H1 (cell line): ENCODE results near the gene KCNH4. TPM values are rescaled to one million over a fixed set of nuclear protein-coding genes. Genes with fewer than 3 reads are reported as not detected.
A peak's percentile ranks its signal among the peaks of the same experiment; 100 is the strongest.

ENCODE experiments used
- CTCF ChIA-PET: fragments of 300-600 bp; sonication (Branson Sonifier 250); formaldehyde crosslinking; loops from one replicate; lab custom pipeline; 2021; ENCODE audit not compliant: partially characterized antibody; lab: Charles Lee
- POLR2A ChIA-PET: fragments of 300-600 bp; sonication (Branson Sonifier 250); formaldehyde crosslinking; loops from one replicate; lab custom pipeline; 2021; ENCODE audit warnings: inconsistent platforms; ENCODE audit not compliant: partially characterized antibody; lab: Charles Lee
- DNase-seq, 2 experiments: peaks; one replicate each; pipeline versions ENCODE4 v3.0.0 to v3.0.0-alpha.2; 2010 to 2022; ENCODE audit warnings: low spot score in 2 of 2, low read depth in 1 of 2, mixed read lengths in 1 of 2
- FAIRE-seq: peaks from 2 replicates; lab custom pipeline; 2011; peaks lifted over from hg19 to GRCh38; lab: Jason Lieb, UNC
- H2AFZ ChIP-seq: 2 replicates; pipeline ENCODE4 v1.8.1; 2012; ENCODE audit warnings: low read length, inconsistent platforms
- H2AK5ac ChIP-seq: 2 replicates; pipeline ENCODE4 v1.6.1; 2013; ENCODE audit warnings: low read depth, low read length
- H2BK120ac ChIP-seq: replicated peaks from 2 replicates; pipeline ENCODE3; 2013; ENCODE audit warnings: low read depth, low read length, inconsistent platforms
- H2BK12ac ChIP-seq: 2 replicates; pipeline ENCODE4 v1.6.1; 2013; ENCODE audit warnings: low read depth, low read length
- H2BK15ac ChIP-seq: 2 replicates; pipeline ENCODE4 v1.6.1; 2013; ENCODE audit warnings: low read length
- H2BK20ac ChIP-seq: 2 replicates; pipeline ENCODE4 v1.6.1; 2013; ENCODE audit warnings: low read length
- H2BK5ac ChIP-seq: 2 replicates; pipeline ENCODE4 v1.6.1; 2013; ENCODE audit warnings: low read depth, low read length
- H3K14ac ChIP-seq: 2 replicates; pipeline ENCODE4 v1.6.1; 2013; ENCODE audit warnings: inconsistent platforms; ENCODE audit not compliant: insufficient read length
- H3K18ac ChIP-seq: 2 replicates; pipeline ENCODE4 v1.6.1; 2013; ENCODE audit warnings: low read length; ENCODE audit errors: extremely low read depth
- H3K23ac ChIP-seq: 2 replicates; pipeline ENCODE4 v1.6.1; 2013; ENCODE audit warnings: inconsistent platforms; ENCODE audit not compliant: insufficient read length
- H3K23me2 ChIP-seq: 2 replicates; pipeline ENCODE4 v1.6.1; 2013; ENCODE audit warnings: low read depth, low read length
- H3K27ac ChIP-seq: 2 replicates; pipeline ENCODE4 v1.6.1; 2011; ENCODE audit warnings: low read depth, low read length, inconsistent platforms
- H3K27me3 ChIP-seq, 4 experiments: replicated peaks in 1 of 4; 1 replicate in 1 of 4; 2 replicates in 3 of 4; pipeline versions ENCODE4 v1.6.1 to v1.8.1; 2011 to 2013; ENCODE audit warnings: low read length in 3 of 4, mild to moderate bottlenecking in 3 of 4, inconsistent platforms in 2 of 4, mixed read lengths in 2 of 4, moderate library complexity in 1 of 4; ENCODE audit not compliant: control insufficient read depth in 3 of 4, insufficient read depth in 3 of 4; ENCODE audit errors: extremely low read depth in 1 of 4
- H3K36me3 ChIP-seq, 4 experiments: 2 replicates each; pipeline versions ENCODE4 v1.6.1 to v1.8.1; 2011 to 2013; ENCODE audit warnings: mild to moderate bottlenecking in 4 of 4, low read length in 3 of 4, moderate library complexity in 2 of 4, control low read depth in 1 of 4, inconsistent platforms in 1 of 4; ENCODE audit not compliant: insufficient read depth in 4 of 4, control insufficient read depth in 2 of 4
- H3K4ac ChIP-seq: replicated peaks from 2 replicates; pipeline ENCODE3; 2013; ENCODE audit warnings: low read length, low read depth, mixed read lengths, inconsistent platforms; ENCODE audit not compliant: insufficient read length
- H3K4me1 ChIP-seq, 4 experiments: replicated peaks in 1 of 4; 1 replicate in 1 of 4; 2 replicates in 3 of 4; pipeline versions ENCODE4 v1.6.1 to v1.8.1; 2011 to 2013; ENCODE audit warnings: low read length in 3 of 4, inconsistent platforms in 2 of 4, mixed read lengths in 1 of 4; ENCODE audit not compliant: insufficient read depth in 4 of 4, control insufficient read depth in 3 of 4
- H3K4me2 ChIP-seq, 2 experiments: 2 replicates each; pipeline versions ENCODE4 v1.6.1 to v1.8.1; 2011 to 2013; ENCODE audit warnings: low read depth in 2 of 2, low read length in 2 of 2, control low read depth in 1 of 2, inconsistent platforms in 1 of 2, mild to moderate bottlenecking in 1 of 2; ENCODE audit not compliant: insufficient read depth in 1 of 2
- H3K4me3 ChIP-seq, 4 experiments: fragments of 200-600, 300-600 bp in 1 of 4; sonication (generic), shearing (Covaris generic), sonication (Bioruptor Twin) in 1 of 4; 2 replicates each; pipeline versions ENCODE4 v1.5.1 to v1.8.1; 2011 to 2016; ENCODE audit warnings: low read length in 4 of 4, low read depth in 3 of 4, control low read depth in 2 of 4, inconsistent platforms in 2 of 4, mild to moderate bottlenecking in 2 of 4, mixed read lengths in 1 of 4, moderate library complexity in 1 of 4; ENCODE audit not compliant: insufficient read depth in 2 of 4; ENCODE audit errors: extremely low read depth in 1 of 4
- H3K56ac ChIP-seq: replicated peaks from 2 replicates; pipeline ENCODE3; 2013; ENCODE audit warnings: low read depth, mild to moderate bottlenecking, mixed read lengths, low read length, inconsistent platforms; ENCODE audit not compliant: insufficient read length
- H3K79me1 ChIP-seq: 2 replicates; pipeline ENCODE4 v1.6.1; 2013; ENCODE audit warnings: low read depth, low read length, control low read depth
- H3K79me2 ChIP-seq, 2 experiments: 2 replicates each; pipeline versions ENCODE4 v1.6.1 to v1.8.1; 2012 to 2013; ENCODE audit warnings: low read length in 2 of 2, mild to moderate bottlenecking in 2 of 2, inconsistent platforms in 1 of 2; ENCODE audit not compliant: insufficient read depth in 2 of 2, control insufficient read depth in 1 of 2
- H3K9ac ChIP-seq, 4 experiments: replicated peaks in 1 of 4; 1 replicate in 1 of 4; 2 replicates in 3 of 4; pipeline versions ENCODE4 v1.6.1 to v1.8.1; 2011 to 2013; ENCODE audit warnings: low read depth in 3 of 4, low read length in 3 of 4, control low read depth in 2 of 4, mild to moderate bottlenecking in 2 of 4, moderate library complexity in 2 of 4, inconsistent platforms in 1 of 4; ENCODE audit errors: extremely low read depth in 1 of 4
- H3K9me3 ChIP-seq, 2 experiments: 2 replicates each; pipeline versions ENCODE4 v1.6.1 to v1.8.1; 2012 to 2013; ENCODE audit warnings: mild to moderate bottlenecking in 2 of 2, moderate library complexity in 2 of 2, control low read depth in 1 of 2, inconsistent platforms in 1 of 2, low read depth in 1 of 2, low read length in 1 of 2, mixed read lengths in 1 of 2; ENCODE audit not compliant: insufficient read depth in 2 of 2
- H4K20me1 ChIP-seq, 2 experiments: replicated peaks in 1 of 2; 2 replicates each; pipeline versions ENCODE3 to v1.8.1; 2011 to 2013; ENCODE audit warnings: inconsistent platforms in 2 of 2, low read length in 2 of 2, mild to moderate bottlenecking in 1 of 2; ENCODE audit not compliant: insufficient read depth in 2 of 2, control insufficient read depth in 1 of 2
- H4K5ac ChIP-seq: 2 replicates; pipeline ENCODE4 v1.6.1; 2013; ENCODE audit warnings: low read length, low read depth, mixed read lengths, inconsistent platforms; ENCODE audit not compliant: insufficient read length
- H4K8ac ChIP-seq: 2 replicates; pipeline ENCODE4 v1.8.0; 2013; ENCODE audit warnings: mild to moderate bottlenecking, moderate library complexity, low read length, inconsistent platforms; ENCODE audit not compliant: insufficient read depth; ENCODE audit errors: extremely low read depth
- H4K91ac ChIP-seq: replicated peaks from 2 replicates; pipeline ENCODE3; 2013; ENCODE audit warnings: low read length, mixed read lengths, inconsistent platforms; ENCODE audit not compliant: insufficient read length
- WGBS, 2 experiments: shearing (Covaris generic) in 1 of 2; methylation state at CpG; one replicate each; pipeline versions ENCODE4 v1.1.6 to v1.1.7; 2013 to 2015; ENCODE audit warnings: low lambda C conversion rate in 2 of 2, mixed read lengths in 2 of 2, inconsistent platforms in 1 of 2, low coverage in 1 of 2, missing lambda C conversion rate in 1 of 2; ENCODE audit not compliant: insufficient replicate concordance in 2 of 2, insufficient coverage in 1 of 2, insufficient read length in 1 of 2; ENCODE audit errors: extremely low coverage in 1 of 2, missing lambda C conversion rate in 1 of 2; 5-methylcytosine and 5-hydroxymethylcytosine counted together
- polyA plus RNA-seq, 7 experiments: library from polyadenylated mRNA; depleted of rRNA in 3 of 7; stranded (reverse) in 5 of 7; unstranded in 2 of 7; fragments of >200 nt in 5 of 7; fragments of 200-250 nt in 2 of 7; gene quantifications; 1 replicate in 5 of 7; 2 replicates in 1 of 7; 4 replicates in 1 of 7; pipeline versions ENCODE4 v1.2.1 to v1.2.3, GENCODE V29; 2011 to 2013; ENCODE audit warnings: missing spikeins in 2 of 7, mixed read lengths in 2 of 7
- total RNA-seq: library from RNA; stranded (reverse); fragmentation: NEBNext Ultra II Directional; extraction: Animal tissue kit (Norgen Biotek cat#: 25700); gene quantifications from 2 replicates; pipeline ENCODE4 v1.2.1, GENCODE V29; 2021

Gene KCNH4
- total and polyA plus RNA-seq, 2 of the 8 experiments (the other 6 are each of a cell fraction or from before 2014, with no cell fraction given): 0.44 to 0.47 TPM

DNA sequence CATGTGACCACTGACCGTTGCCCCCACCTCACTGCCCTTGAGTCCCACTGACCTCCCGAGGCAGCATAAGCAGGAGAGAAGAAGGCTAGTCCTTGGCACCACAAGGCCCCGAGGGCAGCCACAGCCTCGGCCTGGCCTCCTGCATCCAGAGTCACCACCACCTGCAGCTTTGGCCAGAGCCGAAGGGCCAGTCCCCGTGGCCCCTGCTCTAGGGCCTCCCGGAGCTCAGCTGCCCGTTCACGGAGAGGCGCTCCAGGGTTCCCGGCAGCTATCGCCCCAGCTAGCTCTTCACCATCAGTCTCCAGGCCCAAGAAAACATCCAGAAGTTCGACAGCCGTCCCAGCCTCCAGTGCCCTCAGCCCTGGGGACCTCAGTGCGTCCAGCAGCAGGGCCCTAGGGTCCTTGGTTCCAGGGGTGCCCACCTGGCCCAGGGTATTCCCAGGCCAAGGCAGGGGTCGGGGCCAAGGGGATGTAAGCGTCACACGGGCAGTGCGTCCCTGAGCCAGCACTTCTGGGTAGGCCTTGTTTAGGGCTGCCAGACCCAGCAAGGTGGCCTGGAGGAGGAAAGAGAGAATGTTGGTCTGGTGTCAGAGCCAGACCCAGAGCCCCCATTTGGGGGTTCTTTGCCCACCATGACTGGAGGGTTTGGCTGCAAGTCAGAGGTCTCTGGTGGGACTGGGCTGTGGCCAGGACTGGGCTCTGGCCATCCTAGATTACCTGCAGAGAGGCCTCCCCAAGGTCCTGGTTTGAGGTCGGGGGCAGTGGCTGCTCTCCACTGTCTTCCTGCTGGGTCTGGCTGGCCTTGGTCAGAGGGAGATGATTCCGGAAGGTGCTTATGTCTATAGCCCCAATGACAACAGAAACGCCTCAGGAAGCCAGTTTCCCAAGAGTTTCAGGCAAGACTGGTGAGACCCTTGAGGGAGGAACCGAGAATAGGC is 11.5 kb upstream of the KCNH4 start:
- peaks cover 0 to 1% of the 10 kb centered on the region in 2 experiments for H4K20me1 ChIP-seq
- ChIA-PET CTCF (interaction anchor here (1.3 to 2.7 kb wide), 2 partner anchors 11 to 59 kb away, joined by 4 to 13 read pairs; partner anchors contain the start of gene KCNH4), POLR2A (interaction anchor here (2.5 kb wide), 1 partner anchor 8 kb away, joined by 7 read pairs; no protein-coding TSS in a partner anchor)
- DNase-seq (no peak), FAIRE-seq (no peak)
- H3K4me2 ChIP-seq: no peak overlapping the region
- no peak overlapping the region for H2BK15ac ChIP-seq
- H4K5ac ChIP-seq: no peak overlapping the region
- peak overlapping the region; percentile 42 for H4K91ac ChIP-seq
- no peak overlapping the region for H3K18ac ChIP-seq
- WGBS, 2 experiments: 94% methylated on average over 22 of the region's 23 CpGs; no CpG with 5 or more reads in 1 of the 2 experiments
- H2AFZ ChIP-seq: no peak overlapping the region
- H3K27me3 ChIP-seq: no peaks in the 10 kb centered on the region
- H3K79me1 ChIP-seq: no peaks in the 10 kb centered on the region
- no peak overlapping the region for H3K9ac ChIP-seq
- no peak overlapping the region for H3K23ac ChIP-seq
- no peak overlapping the region for H3K27ac ChIP-seq
- no peaks in the 10 kb centered on the region for H3K9me3 ChIP-seq
- peak overlapping the region; percentile 68; the same call in 1 of the 2 replicates for H2BK12ac ChIP-seq
- peaks cover 0 to 4% (median 3%) of the 10 kb centered on the region in 4 experiments; a peak in 5 of 7 replicates for H3K4me1 ChIP-seq
- H2BK20ac ChIP-seq: no peak overlapping the region
- H3K4me3 ChIP-seq: no peak overlapping the region
- no peak overlapping the region for H3K4ac ChIP-seq
- no peaks in the 10 kb centered on the region for H3K23me2 ChIP-seq
- no peaks in the 10 kb centered on the region for H3K36me3 ChIP-seq
- H2BK5ac ChIP-seq: no peak overlapping the region
- H4K8ac ChIP-seq: peak overlapping the region; percentile 91; the same call in 1 of the 2 replicates
- H3K79me2 ChIP-seq: no peaks in the 10 kb centered on the region
- no peak overlapping the region for H2AK5ac ChIP-seq
- no peak overlapping the region for H2BK120ac ChIP-seq
- H3K14ac ChIP-seq: no peak overlapping the region
- no peak overlapping the region for H3K56ac ChIP-seq
